Psoas muscle (tissue), 8 donors: ENCODE results near the gene ABR. TPM values are rescaled to one million over a fixed set of nuclear protein-coding genes. Genes with fewer than 3 reads are reported as not detected.
"Not testable (repeated sequence)": the region's sequence is repeated elsewhere in the genome, so short reads cannot be mapped to it uniquely, and the experiment has no call there.

Source experiments
- ATAC-seq, 4 donors: fragments of 200-7000 bp; cut with Tn5 transposase; one replicate each; pipeline ENCODE4 v1.9.1; 2020; ENCODE audit warnings: moderate library complexity in 3 of 4, mild to moderate bottlenecking in 2 of 4
- DNase-seq, 2 donors: peaks; one replicate each; pipeline ENCODE4 v3.0.0-alpha.2; 2020
- H3K27ac ChIP-seq: fragments of 200-600 bp; one replicate; pipeline ENCODE4 v1.8.0; 2022
- H3K27me3 ChIP-seq, 3 donors: fragments of 200-600 bp in 1 of 3; one replicate each; pipeline versions ENCODE4 v1.6.1 to v1.8.0; 2013 to 2022; ENCODE audit warnings: low read length in 2 of 3, mild to moderate bottlenecking in 2 of 3, moderate library complexity in 1 of 3; ENCODE audit not compliant: insufficient read depth in 3 of 3
- H3K36me3 ChIP-seq, 2 donors: fragments of 200-600 bp in 1 of 2; one replicate each; pipeline versions ENCODE4 v1.6.1 to v1.8.0; 2013 to 2022; ENCODE audit warnings: low read depth in 1 of 2, mild to moderate bottlenecking in 1 of 2, moderate library complexity in 1 of 2; ENCODE audit not compliant: insufficient read depth in 1 of 2
- H3K4me1 ChIP-seq: fragments of 200-600 bp; one replicate; pipeline ENCODE4 v1.8.0; 2022
- H3K4me3 ChIP-seq: fragments of 200-600 bp; one replicate; pipeline ENCODE4 v1.8.0; 2022; ENCODE audit warnings: mild to moderate bottlenecking
- H3K9me3 ChIP-seq: fragments of 200-600 bp; one replicate; pipeline ENCODE4 v1.8.0; 2022
- CTCF ChIP-seq: fragments of 200-600 bp; IDR thresholded peaks from one replicate; pipeline ENCODE4 v1.8.0; 2022; ENCODE audit warnings: antibody characterized with exemption
- WGBS, 3 donors: extraction: QIAGEN DNeasy Blood & Tissue Kit; methylation state at CpG; one replicate each; pipeline versions ENCODE4 v1.1.6 to v1.1.7; 2013; 5-methylcytosine and 5-hydroxymethylcytosine counted together
- intact Hi-C, 2 donors: fragments of 100-400 bp; cut with DNase I; formaldehyde crosslinking; loops; one replicate each; pipeline versions ENCODE4 v1.11.0 to v1.14.2; 2022
- polyA plus RNA-seq, 3 donors: library from polyadenylated mRNA; stranded (reverse); fragments of 200-250 nt; gene quantifications; one replicate each; pipeline ENCODE4 v1.2.3, GENCODE V29; 2013
- total RNA-seq, 4 donors: library from RNA; stranded (reverse); fragmentation: NEBNext Ultra II Directional in 2 of 4; extraction: Animal tissue kit (Norgen Biotek cat#: 25700) in 2 of 4; gene quantifications; one replicate each; pipeline versions ENCODE4 v1.2.1 to v1.2.4, GENCODE V29; 2021 to 2023
- donor health status: healthy with polysubstance abuse.
- donor health status: DM: no; HTN: no; CAD: no; lungs with moderate emphysema.
- donor health status: Bipolar disorder and iron deficiency.
- donor health status: healthy.
- donor health status: DM: yes; HTN: yes; CAD: no.
- donor health status: DM: no; HTN: no; CAD: no.
- donor health status: DM: no; HTN: no; CAD: no.
- donor health status: DM: yes; HTN: yes; CAD: no.

The ABR gene
- total and polyA plus RNA-seq, 7 donors, result 5.8 to 25.4 (median 9.8) TPM

- 1 to 2% (median 1%) methylated on average over 45 to 72 of the region's 72 CpGs for WGBS, 3 donors
- no peak for TF ChIP-seq CTCF
- no peaks in the 10 kb centered on the region for H3K9me3 ChIP-seq
- peak overlapping the region; percentile 87 for H3K4me3 ChIP-seq
- no peaks in the 10 kb centered on the region for H3K36me3 ChIP-seq
- H3K27me3 ChIP-seq, result no peaks in the 10 kb centered on the region
- intact Hi-C loops, result loop anchor here (5.0 kb wide), 2 partner anchors 76 to 96 kb away; no protein-coding TSS in a partner anchor
- H3K27ac ChIP-seq, result peak overlapping the region; percentile 86
- peaks cover 41% of the 10 kb centered on the region for H3K4me1 ChIP-seq
- DNase-seq (peak; percentile 42 to 69), ATAC-seq (peak; percentile 17 to 44 (median 36))
These were observed 201.4 kb downstream of the ABR start for GRCh38 chr17:978103-979093.

- DNase-seq, result no peak
- no peak for TF ChIP-seq CTCF
- WGBS, 3 donors, result 89 to 91% (median 89%) methylated on average over 6 of the region's 6 CpGs
- no peak for ATAC-seq
- H3K4me3 ChIP-seq, result peak overlapping the region; percentile 87
- peak overlapping the region; percentile 86 for H3K27ac ChIP-seq
- peaks cover 41% of the 10 kb centered on the region for H3K4me1 ChIP-seq
- no peaks in the 10 kb centered on the region for H3K36me3 ChIP-seq
- intact Hi-C loops, result loop anchor here (5.0 kb wide), 2 partner anchors 75 to 95 kb away; no protein-coding TSS in a partner anchor
- H3K9me3 ChIP-seq, result no peaks in the 10 kb centered on the region
- H3K27me3 ChIP-seq, result no peaks in the 10 kb centered on the region
These were observed 202.6 kb downstream of the ABR start for GRCh38 chr17:977166-977565.

GRCh38 chr17:976312-976711, 203.5 kb downstream of the ABR start:
- peaks cover 40% of the 10 kb centered on the region for H3K4me1 ChIP-seq
- no peak for TF ChIP-seq CTCF
- 29 to 54% (median 34%) methylated on average over 6 of the region's 6 CpGs for WGBS, 3 donors
- no peaks in the 10 kb centered on the region for H3K36me3 ChIP-seq
- no peak for DNase-seq
- peak in 1 of 4 donors; percentile 27 for ATAC-seq
- no peaks in the 10 kb centered on the region for H3K9me3 ChIP-seq
- H3K4me3 ChIP-seq, result no peak overlapping the region
- intact Hi-C loops, result loop anchor here (5.0 kb wide), 2 partner anchors 74 to 94 kb away; no protein-coding TSS in a partner anchor
- no peaks in the 10 kb centered on the region for H3K27me3 ChIP-seq
- H3K27ac ChIP-seq, result peak overlapping the region; percentile 86

- 50 to 58% (median 51%) methylated on average over 5 of the region's 5 CpGs for whole genome bisulfite sequencing, 3 donors
- Histone ChIP-seq H3K9me3 (no peaks in the 10 kb centered on the region), H3K4me3 (peak overlapping the region; percentile 22), H3K4me1 (peaks cover 35% of the 10 kb centered on the region), H3K36me3 (no peaks in the 10 kb centered on the region), H3K27ac (peak overlapping the region; percentile 51), H3K27me3 (no peaks in the 10 kb centered on the region)
- ATAC-seq (no peak), DNase-seq (no peak)
- intact Hi-C loops, result loop anchor here (5.0 kb wide), 2 partner anchors 73 to 93 kb away; no protein-coding TSS in a partner anchor
- TF ChIP-seq CTCF, result no peak
These were observed 204.3 kb downstream of the ABR start for GRCh38 chr17:975371-975915.

GRCh38 chr17:974778-975177, 205.0 kb downstream of the ABR start:
- ATAC-seq, H3K36me3 ChIP-seq, DNase-seq, H3K27ac ChIP-seq, H3K9me3 ChIP-seq, H3K4me3 ChIP-seq, H3K27me3 ChIP-seq: not testable (repeated sequence)
- peaks cover 36% of the 10 kb centered on the region for H3K4me1 ChIP-seq
- intact Hi-C loops, result loop anchor here (5.0 kb wide), 2 partner anchors 72 to 92 kb away; no protein-coding TSS in a partner anchor
- WGBS, 3 donors, result 87 to 89% (median 87%) methylated on average over 2 of the region's 2 CpGs
